Activated B cell treated with CpG ODN at 0.5 μM for 24 hours (primary cell): Measurements from ENCODE around the gene ALKAL2. TPM values are rescaled to one million over a fixed set of nuclear protein-coding genes. Genes with fewer than 3 reads are reported as not detected.

Experiments
- ATAC-seq: fragments of 200-7000 bp; cut with Tn5 transposase; one replicate; pipeline ENCODE4 v1.10.0; 2021; ENCODE audit warnings: low read depth, mild to moderate bottlenecking, moderate library complexity
- CTCF ChIA-PET: fragments of 350-600 bp; sonication (Branson Sonifier 250); formaldehyde crosslinking; loops from one replicate; lab custom pipeline; 2021; ENCODE audit warnings: antibody characterized with exemption; lab: Charles Lee
- POLR2A ChIA-PET: fragments of 350-600 bp; sonication (Branson Sonifier 250); formaldehyde crosslinking; loops from one replicate; lab custom pipeline; 2021; ENCODE audit warnings: antibody characterized with exemption; lab: Charles Lee
- DNase-seq: peaks from one replicate; pipeline ENCODE4 v3.0.0; 2022
- H3K27ac Mint-ChIP-seq: one replicate; pipeline ENCODE4 v1.8.0; 2020; ENCODE audit warnings: mixed read lengths
- H3K27me3 Mint-ChIP-seq: one replicate; pipeline ENCODE4 v1.8.0; 2021; ENCODE audit warnings: mixed read lengths
- H3K36me3 Mint-ChIP-seq: one replicate; pipeline ENCODE4 v1.8.0; 2021; ENCODE audit warnings: low read depth, mixed read lengths
- H3K4me1 Mint-ChIP-seq: one replicate; pipeline ENCODE4 v1.8.0; 2021; ENCODE audit warnings: mixed read lengths
- H3K4me3 Mint-ChIP-seq: one replicate; pipeline ENCODE4 v1.8.0; 2020; ENCODE audit warnings: mild to moderate bottlenecking, mixed read lengths
- H3K9me3 Mint-ChIP-seq: one replicate; pipeline ENCODE4 v1.8.0; 2020; ENCODE audit warnings: mixed read lengths
- CTCF ChIP-seq: fragments of 200-600 bp; IDR thresholded peaks from one replicate; pipeline ENCODE4 v1.8.0; 2022; ENCODE audit warnings: antibody characterized with exemption, mild to moderate bottlenecking
- intact Hi-C: fragments of 100-400 bp; cut with micrococcal nuclease; formaldehyde crosslinking; loops from one replicate; pipeline ENCODE4 v1.15.1; 2024
- total RNA-seq: library from RNA; stranded (reverse); gene quantifications from 2 replicates; pipeline ENCODE4 v1.2.3, GENCODE V29; 2022

Gene ALKAL2
- total RNA-seq, 1 donor from 2014 or later: not detected

- POLR2A ChIA-PET: no interaction called here
- DNase-seq (no peak), ATAC-seq (no peak)
- H3K36me3 Mint-ChIP-seq: peaks cover 3% of the 10 kb centered on the region
- intact Hi-C loops: no loop called here
- no peak overlapping the region for H3K27ac Mint-ChIP-seq
- no peak overlapping the region for H3K4me3 Mint-ChIP-seq
- H3K27me3 Mint-ChIP-seq: peaks cover 11% of the 10 kb centered on the region
- H3K4me1 Mint-ChIP-seq: peaks cover 2% of the 10 kb centered on the region
- CTCF ChIA-PET: no interaction called here
- peaks cover 17% of the 10 kb centered on the region for H3K9me3 Mint-ChIP-seq
- no peak for TF ChIP-seq CTCF
These were observed 35.1 kb upstream of the ALKAL2 start for GRCh38 chr2:323035-323434.

- CTCF ChIA-PET: no interaction called here
- Mint-ChIP-seq H3K4me3 (no peak overlapping the region), H3K27ac (no peak overlapping the region), H3K36me3 (peaks cover 3% of the 10 kb centered on the region), H3K4me1 (peaks cover 2% of the 10 kb centered on the region), H3K9me3 (peaks cover 11% of the 10 kb centered on the region), H3K27me3 (peaks cover 10% of the 10 kb centered on the region)
- intact Hi-C loops: no loop called here
- no peak for ATAC-seq
- POLR2A ChIA-PET: no interaction called here
- no peak for TF ChIP-seq CTCF
- DNase-seq: no peak
These were observed 34.4 kb upstream of the ALKAL2 start for GRCh38 chr2:322326-322725.

GRCh38 chr2:320561-320960 is 32.7 kb upstream of the ALKAL2 start:
- H3K36me3 Mint-ChIP-seq: no peaks in the 10 kb centered on the region
- POLR2A ChIA-PET: no interaction called here
- H3K27me3 Mint-ChIP-seq: peaks cover 3% of the 10 kb centered on the region
- intact Hi-C loops: no loop called here
- H3K9me3 Mint-ChIP-seq: no peaks in the 10 kb centered on the region
- CTCF ChIA-PET: no interaction called here
- DNase-seq (no peak), ATAC-seq (no peak)
- no peak overlapping the region for H3K27ac Mint-ChIP-seq
- no peak for TF ChIP-seq CTCF
- peaks cover 2% of the 10 kb centered on the region for H3K4me1 Mint-ChIP-seq
- no peak overlapping the region for H3K4me3 Mint-ChIP-seq

- Mint-ChIP-seq H3K4me3 (no peak overlapping the region), H3K27ac (no peak overlapping the region), H3K9me3 (no peaks in the 10 kb centered on the region), H3K36me3 (no peaks in the 10 kb centered on the region), H3K4me1 (no peaks in the 10 kb centered on the region), H3K27me3 (no peaks in the 10 kb centered on the region)
- ChIA-PET POLR2A (no interaction called here), CTCF (no interaction called here)
- no peak for TF ChIP-seq CTCF
- ATAC-seq: no peak
- no peak for DNase-seq
- intact Hi-C loops: no loop called here
These were observed 31.2 kb upstream of the ALKAL2 start for GRCh38 chr2:319059-319600.

- no peaks in the 10 kb centered on the region for H3K4me1 Mint-ChIP-seq
- DNase-seq (no peak), ATAC-seq (no peak)
- no peak for TF ChIP-seq CTCF
- CTCF ChIA-PET: no interaction called here
- H3K27ac Mint-ChIP-seq: no peak overlapping the region
- POLR2A ChIA-PET: no interaction called here
- no peaks in the 10 kb centered on the region for H3K27me3 Mint-ChIP-seq
- no peak overlapping the region for H3K4me3 Mint-ChIP-seq
- H3K9me3 Mint-ChIP-seq: no peaks in the 10 kb centered on the region
- intact Hi-C loops: no loop called here
- H3K36me3 Mint-ChIP-seq: no peaks in the 10 kb centered on the region
These were observed 29.9 kb upstream of the ALKAL2 start for GRCh38 chr2:317501-318424.
